T-helper 2 cell treated with Interferon-gamma antibody and Interleukin-4, amounts not matched to agents 100 ng/mL and 5 ng/mL, for 36 hours (primary cell): ENCODE measurements around the gene POLA1. TPM values are rescaled to one million over a fixed set of nuclear protein-coding genes. Genes with fewer than 3 reads are reported as not detected.

ENCODE experiments used
- intact Hi-C: fragments of 100-400 bp; cut with micrococcal nuclease; formaldehyde crosslinking; loops from one replicate; pipeline ENCODE4 v1.15.1; 2023
- total RNA-seq: library from RNA; stranded (reverse); gene quantifications from 2 replicates; pipeline ENCODE4 v1.2.3, GENCODE V29; 2022

Gene POLA1
- total RNA-seq, 1 donor from 2014 or later = 38.7 TPM

- intact Hi-C loops = no loop called here
Observed at GRCh38 chrX:24870143-24870542, 176.4 kb downstream of the POLA1 start.

- intact Hi-C loops = no loop called here
Observed at GRCh38 chrX:24874604-24875247, 181.0 kb downstream of the POLA1 start.

GRCh38 chrX:24876530-24877287 is 183.0 kb downstream of the POLA1 start:
- intact Hi-C loops = no loop called here

DNA sequence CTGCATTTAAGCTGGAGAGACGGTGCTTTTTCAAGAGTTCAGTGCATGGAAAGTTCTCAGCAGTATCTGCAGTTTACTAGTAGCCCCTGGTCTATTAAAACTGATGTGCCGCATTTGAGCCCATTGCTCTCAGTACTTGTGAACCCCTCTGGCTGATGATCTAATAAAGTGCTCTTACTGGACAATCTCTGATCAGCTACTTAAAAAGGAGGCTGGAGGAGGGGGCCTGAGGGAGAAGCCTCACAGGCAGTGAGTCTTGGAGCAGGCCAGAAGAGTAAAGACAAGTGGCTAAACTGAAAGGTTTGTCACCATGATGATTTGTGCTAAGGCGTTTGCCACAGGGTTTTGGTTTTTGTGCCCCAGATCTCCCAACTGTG is 183.6 kb downstream of the POLA1 start:
- intact Hi-C loops = no loop called here

DNA sequence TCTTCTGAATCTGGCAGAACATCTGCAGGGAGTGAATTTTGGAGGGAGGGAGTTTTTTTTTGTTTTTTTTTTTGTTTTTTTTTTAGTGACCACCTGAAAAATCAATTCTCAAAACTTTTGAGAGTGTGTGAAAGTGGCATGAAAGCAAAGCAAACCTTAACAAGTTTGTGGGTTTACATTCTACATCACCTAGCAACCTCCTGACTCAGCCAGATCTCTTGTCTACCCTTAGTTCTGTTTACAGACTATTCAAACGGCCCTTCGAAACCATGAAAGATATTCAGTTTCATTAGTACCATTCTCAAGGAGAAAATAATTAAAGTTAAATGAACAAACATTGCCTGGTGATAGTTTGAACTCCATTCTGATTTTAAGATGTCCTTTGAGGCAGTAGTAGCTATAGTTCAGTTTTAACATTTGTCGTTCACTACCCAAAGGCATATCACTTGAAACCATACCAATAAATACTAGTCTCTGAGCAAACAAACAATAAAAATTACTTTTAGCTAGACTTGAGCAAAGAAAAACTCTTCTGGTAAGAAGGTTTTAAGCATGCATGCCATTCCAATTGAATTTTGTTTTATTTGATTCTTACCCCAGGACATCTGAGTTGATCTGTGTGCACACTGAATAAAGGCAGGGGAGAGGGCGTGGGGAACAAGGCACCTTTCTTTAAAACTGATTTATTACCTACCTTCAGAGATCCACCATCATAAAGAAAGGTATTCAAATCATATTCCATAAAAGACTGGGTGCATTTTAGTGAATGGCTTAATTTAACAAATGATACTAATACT is 184.3 kb downstream of the POLA1 start:
- intact Hi-C loops = no loop called here

DNA sequence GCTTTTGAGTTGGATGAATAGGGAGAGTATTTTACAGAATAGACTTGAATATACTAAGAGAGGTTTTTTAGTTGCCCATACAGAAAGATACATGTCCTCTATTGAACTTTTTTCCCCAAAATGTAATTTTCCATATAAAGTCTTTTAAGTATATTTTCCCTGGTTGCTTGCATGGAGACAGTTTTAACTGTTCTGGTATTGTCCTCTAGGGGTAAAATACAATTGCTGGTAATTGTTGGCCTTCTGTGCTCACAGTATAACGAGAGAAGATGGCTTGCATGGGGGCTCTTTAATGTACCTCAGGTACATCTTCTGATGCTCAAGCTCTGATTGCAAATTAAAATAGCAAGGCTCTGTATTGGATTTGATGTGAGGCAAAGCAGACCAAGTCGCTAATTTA is 186.0 kb downstream of the POLA1 start:
- intact Hi-C loops = no loop called here

GRCh38 chrX:24886916-24887315 is 193.2 kb downstream of the POLA1 start:
- intact Hi-C loops = no loop called here

DNA sequence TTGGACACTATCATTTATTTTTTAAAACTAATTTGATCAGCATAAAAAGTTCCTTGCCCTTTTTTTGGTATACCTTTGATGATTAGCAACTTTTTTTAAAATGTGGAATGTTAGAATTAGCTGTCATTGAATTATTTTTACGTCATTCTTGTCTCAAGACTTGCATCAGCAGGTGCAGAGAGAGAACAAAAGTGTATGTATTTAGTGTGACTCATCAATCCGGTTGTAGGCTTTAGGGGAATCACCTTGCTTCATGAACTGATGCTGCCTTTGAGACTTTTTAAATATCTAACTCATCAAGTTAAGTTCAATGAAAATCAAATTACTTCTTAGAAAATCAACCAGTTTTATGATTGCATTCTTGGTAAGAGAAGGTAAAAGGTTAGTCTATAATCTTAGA is 197.0 kb downstream of the POLA1 start:
- intact Hi-C loops = no loop called here

- intact Hi-C loops = no loop called here
Observed at GRCh38 chrX:24899391-24899790, 205.7 kb downstream of the POLA1 start.

GRCh38 chrX:24900234-24900633 is 206.5 kb downstream of the POLA1 start:
- intact Hi-C loops = no loop called here

GRCh38 chrX:24902806-24903205 is 209.1 kb downstream of the POLA1 start:
- intact Hi-C loops = no loop called here

DNA sequence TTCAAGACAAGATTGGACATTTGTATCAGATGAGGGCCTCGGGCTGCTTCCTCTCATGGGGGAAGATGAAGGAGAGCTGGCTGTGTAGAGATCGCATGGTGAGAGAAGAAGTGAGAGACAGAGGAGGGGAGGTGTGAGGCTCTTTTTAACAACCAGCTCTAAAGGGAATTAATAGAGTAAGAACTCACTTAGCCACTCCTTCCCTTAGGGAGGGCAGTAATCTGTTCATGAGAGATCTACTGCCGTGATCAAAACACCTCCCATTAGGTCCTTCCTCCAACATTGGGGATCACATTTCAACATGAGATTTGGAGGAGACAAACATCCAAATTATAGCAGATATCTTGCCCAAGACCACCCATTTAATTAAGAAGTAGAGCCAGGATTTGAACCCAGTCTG is 225.0 kb downstream of the POLA1 start:
- intact Hi-C loops = no loop called here

- intact Hi-C loops = no loop called here
Observed at GRCh38 chrX:24920769-24921168, 227.1 kb downstream of the POLA1 start.

DNA sequence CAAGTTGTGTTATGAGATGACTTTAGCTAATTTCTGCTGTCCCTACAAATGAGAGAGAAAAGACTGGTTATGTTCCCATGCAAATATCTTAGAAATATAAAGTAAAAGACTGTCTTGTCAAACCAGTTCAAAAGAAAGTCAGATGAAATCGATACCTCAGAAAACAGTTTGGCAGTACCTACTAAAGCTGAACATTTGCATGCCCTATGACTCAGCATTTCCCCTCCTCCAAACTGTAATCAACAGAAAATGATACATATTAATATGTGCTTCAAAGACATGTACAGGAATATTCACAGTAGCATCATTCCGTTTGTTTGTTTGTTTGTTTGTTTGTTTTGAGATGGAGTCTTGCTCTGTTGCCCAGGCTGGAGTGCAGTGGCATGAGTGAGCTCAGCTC is 231.7 kb downstream of the POLA1 start:
- intact Hi-C loops = no loop called here

- intact Hi-C loops = no loop called here
Observed at GRCh38 chrX:24927372-24927771, 233.7 kb downstream of the POLA1 start.

- intact Hi-C loops = no loop called here
Observed at GRCh38 chrX:24928114-24928513, 234.4 kb downstream of the POLA1 start.

- intact Hi-C loops = no loop called here
Observed at GRCh38 chrX:24934279-24934678, 240.6 kb downstream of the POLA1 start.

DNA sequence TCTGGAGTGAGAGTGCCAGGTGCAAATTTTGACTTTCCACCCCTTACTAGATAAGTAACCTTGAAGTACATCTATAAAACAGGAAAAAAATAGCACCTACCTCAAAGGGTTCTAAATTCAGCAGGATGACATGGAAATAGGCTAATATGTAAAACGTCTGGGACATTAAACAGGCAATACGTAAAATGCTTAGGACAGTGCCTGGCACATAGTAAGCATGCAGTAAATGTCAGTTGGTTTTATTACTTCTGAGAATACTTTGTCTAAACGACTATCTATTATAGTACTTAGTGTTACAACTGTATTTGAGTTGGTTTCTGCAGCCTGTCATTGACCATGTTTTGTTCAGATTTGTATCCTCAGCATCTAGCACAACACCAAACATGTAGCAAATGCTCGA is 251.3 kb downstream of the POLA1 start:
- intact Hi-C loops = no loop called here

GRCh38 chrX:24946369-24946768 is 252.7 kb downstream of the POLA1 start:
- intact Hi-C loops = no loop called here

DNA sequence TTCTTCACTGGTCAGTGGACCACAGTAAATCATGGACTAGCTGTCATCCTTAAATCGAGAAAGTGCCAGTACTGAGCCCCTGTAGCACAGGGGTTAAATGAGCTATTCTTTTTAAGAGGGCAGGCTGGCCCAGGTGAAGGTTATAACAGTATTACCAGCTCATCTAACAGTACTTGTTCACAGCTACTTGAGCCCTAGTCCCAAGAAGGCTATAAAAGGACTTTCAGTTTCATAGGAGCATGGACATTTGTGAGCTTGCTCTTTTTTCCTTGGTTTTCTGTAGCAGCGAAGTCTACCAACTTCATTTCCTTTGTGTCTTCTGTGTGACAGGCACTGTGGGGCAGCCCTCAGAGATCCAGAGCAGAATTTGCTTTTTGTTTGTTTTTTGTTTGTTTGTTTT is 261.0 kb downstream of the POLA1 start:
- intact Hi-C loops = no loop called here

- intact Hi-C loops = no loop called here
Observed at GRCh38 chrX:24955372-24955930, 261.7 kb downstream of the POLA1 start.

- intact Hi-C loops = no loop called here
Observed at GRCh38 chrX:24956828-24957227, 263.1 kb downstream of the POLA1 start.
